Tibial nerve (tissue), 4 donors: ENCODE data around the gene KRTAP10-8.

Source experiments
- EP300 ChIP-seq, 2 donors: sonication (generic); formaldehyde crosslinking; IDR thresholded peaks; one replicate each; pipeline ENCODE4 v1.6.1; 2017; ENCODE audit warnings: antibody characterized with exemption in 2 of 2, mild to moderate bottlenecking in 1 of 2
- POLR2A ChIP-seq, 2 donors: fragments of 450-650 bp; IDR thresholded peaks; one replicate each; pipeline ENCODE4 v1.6.1; 2017; ENCODE audit warnings: antibody characterized with exemption in 2 of 2, mild to moderate bottlenecking in 2 of 2, moderate library complexity in 2 of 2
- TF ChIP-seq, protein P1 (sequence below), 5 experiments: fragments of 200-600 bp in 3 of 5; fragments of 450-650 bp in 2 of 5; sonication (generic) in 3 of 5; IDR thresholded peaks; one replicate each; pipeline ENCODE4 v1.5.1; 2016 to 2019; ENCODE audit warnings: antibody characterized with exemption in 5 of 5, mild to moderate bottlenecking in 3 of 5, moderate library complexity in 2 of 5

DNA sequence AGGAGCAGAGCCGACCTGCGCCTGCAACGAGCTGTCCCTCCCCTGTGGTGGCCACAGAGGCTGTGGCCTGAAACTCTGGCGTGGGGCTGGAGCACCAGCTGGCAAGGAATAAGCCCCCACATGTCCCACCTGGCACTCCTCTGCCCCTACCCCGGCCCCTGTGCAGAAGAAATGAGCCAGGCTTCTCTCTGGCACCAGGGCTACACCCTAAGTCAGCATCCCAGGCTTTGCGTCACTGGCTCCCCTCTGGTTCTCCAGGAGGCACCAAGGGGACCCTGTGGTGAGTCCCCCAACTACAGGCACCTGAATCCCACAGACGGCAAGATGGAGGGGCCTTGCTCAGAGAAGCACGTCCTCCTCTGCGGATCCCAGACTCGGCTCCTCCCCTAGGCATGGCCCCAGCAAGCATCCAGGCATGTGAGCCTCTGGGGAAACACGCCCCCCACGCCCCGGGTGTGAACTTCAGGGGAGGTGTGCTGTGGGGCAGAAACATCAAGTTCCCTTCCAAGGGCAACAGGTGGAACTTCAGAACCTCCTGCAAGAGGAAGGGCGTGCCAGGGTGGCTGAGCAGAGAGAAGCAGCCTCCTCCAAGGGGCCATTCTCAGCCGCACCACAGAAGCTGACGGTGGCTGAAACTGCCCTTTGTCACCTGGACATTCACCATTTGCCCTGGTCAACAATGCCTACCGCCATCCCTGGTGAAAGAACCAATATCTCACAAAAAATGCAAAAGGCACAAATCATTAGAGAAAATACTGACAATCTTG is 8.6 kb upstream of the KRTAP10-8 start:
- TF ChIP-seq EP300 (IDR thresholded peaks at IDR 0.05) (no peak), POLR2A (IDR thresholded peaks at IDR 0.05) (no peak)
- TF ChIP-seq, protein P1, sequence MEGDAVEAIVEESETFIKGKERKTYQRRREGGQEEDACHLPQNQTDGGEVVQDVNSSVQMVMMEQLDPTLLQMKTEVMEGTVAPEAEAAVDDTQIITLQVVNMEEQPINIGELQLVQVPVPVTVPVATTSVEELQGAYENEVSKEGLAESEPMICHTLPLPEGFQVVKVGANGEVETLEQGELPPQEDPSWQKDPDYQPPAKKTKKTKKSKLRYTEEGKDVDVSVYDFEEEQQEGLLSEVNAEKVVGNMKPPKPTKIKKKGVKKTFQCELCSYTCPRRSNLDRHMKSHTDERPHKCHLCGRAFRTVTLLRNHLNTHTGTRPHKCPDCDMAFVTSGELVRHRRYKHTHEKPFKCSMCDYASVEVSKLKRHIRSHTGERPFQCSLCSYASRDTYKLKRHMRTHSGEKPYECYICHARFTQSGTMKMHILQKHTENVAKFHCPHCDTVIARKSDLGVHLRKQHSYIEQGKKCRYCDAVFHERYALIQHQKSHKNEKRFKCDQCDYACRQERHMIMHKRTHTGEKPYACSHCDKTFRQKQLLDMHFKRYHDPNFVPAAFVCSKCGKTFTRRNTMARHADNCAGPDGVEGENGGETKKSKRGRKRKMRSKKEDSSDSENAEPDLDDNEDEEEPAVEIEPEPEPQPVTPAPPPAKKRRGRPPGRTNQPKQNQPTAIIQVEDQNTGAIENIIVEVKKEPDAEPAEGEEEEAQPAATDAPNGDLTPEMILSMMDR (IDR thresholded peaks at IDR 0.05), result no peak
